K562 (cell line): Measurements from ENCODE around the gene MITF. TPM values are rescaled to one million over a fixed set of nuclear protein-coding genes. Genes with fewer than 3 reads are reported as not detected.

ENCODE experiments used
- ATAC-seq: fragments of 200-7000 bp; cut with Tn5 transposase; 3 replicates; pipeline ENCODE4 v1.9.1; 2020; ENCODE audit warnings: moderate library complexity
- BruUV-seq: library from RNA; stranded (reverse); fragments of 400-500 nt; replicated peaks from 2 replicates; lab custom pipeline; 2021; lab: Mats Ljungman, UMichigan
- CTCF ChIA-PET: fragments of 300-600 bp; formaldehyde crosslinking; extraction: SDS; loops from one replicate; lab custom pipeline; 2021; ENCODE audit warnings: low intra/inter-chr PET ratio; lab: Yijun Ruan, JAX
- POLR2A ChIA-PET: fragments of 300-600, 350-650 bp; sonication (Branson Sonifier 250); formaldehyde crosslinking; extraction: SDS; loops from one replicate; lab custom pipeline; 2021; ENCODE audit warnings: antibody characterized with exemption, inconsistent platforms; lab: Yijun Ruan, JAX
- DNase-seq, 4 experiments: peaks; one replicate each; pipeline versions ENCODE4 v3.0.0 to v3.0.0-alpha.2; 2011 to 2018; ENCODE audit warnings: low spot score in 3 of 4, mixed read lengths in 3 of 4; ENCODE audit errors: extremely low read depth in 1 of 4
- FAIRE-seq: peaks from 2 replicates; lab custom pipeline; 2011; peaks lifted over from hg19 to GRCh38; lab: Jason Lieb, UNC
- H2AFZ ChIP-seq: 2 replicates; pipeline ENCODE4 v1.6.0; 2011; ENCODE audit warnings: low read depth, low read length, control low read depth, inconsistent platforms
- H3K27ac ChIP-seq: fragments of 200-600 bp; 3 replicates; pipeline ENCODE4 v1.8.0; 2011; ENCODE audit warnings: low read depth, mild to moderate bottlenecking, control low read depth, inconsistent platforms, low read length, moderate library complexity, mixed read lengths; ENCODE audit errors: extremely low read depth
- H3K27me3 ChIP-seq, 2 experiments: fragments of 300-600 bp in 1 of 2; 2 replicates in 1 of 2; 3 replicates in 1 of 2; pipeline versions ENCODE4 v1.6.0 to v1.8.0; 2011; ENCODE audit warnings: inconsistent platforms in 2 of 2, low read length in 2 of 2, mild to moderate bottlenecking in 1 of 2, mixed read lengths in 1 of 2, moderate library complexity in 1 of 2; ENCODE audit not compliant: control insufficient read depth in 2 of 2, insufficient read depth in 2 of 2
- H3K36me3 ChIP-seq: fragments of 300-600 bp; 3 replicates; pipeline ENCODE4 v1.8.0; 2011; ENCODE audit warnings: mild to moderate bottlenecking, low read length, inconsistent platforms; ENCODE audit not compliant: control insufficient read depth, insufficient read depth
- H3K4me1 ChIP-seq, 2 experiments: fragments of 200-600 bp in 1 of 2; replicated peaks in 1 of 2; 2 replicates in 1 of 2; 3 replicates in 1 of 2; pipeline versions ENCODE4 v1.5.1 to v1.8.0; 2011; ENCODE audit warnings: inconsistent platforms in 2 of 2, low read length in 2 of 2, mild to moderate bottlenecking in 1 of 2, mixed read lengths in 1 of 2, moderate library complexity in 1 of 2; ENCODE audit not compliant: control insufficient read depth in 2 of 2, insufficient read depth in 2 of 2
- H3K4me2 ChIP-seq: 2 replicates; pipeline ENCODE4 v1.6.1; 2011; ENCODE audit warnings: low read length, control low read depth, inconsistent platforms, mixed read lengths; ENCODE audit not compliant: insufficient read depth
- H3K4me3 ChIP-seq: fragments of 200-600 bp; sonication (generic), shearing (Covaris generic); 2 replicates; pipeline ENCODE4 v1.5.1; 2016; ENCODE audit warnings: control low read depth, inconsistent platforms
- H3K79me2 ChIP-seq: fragments of 200-600 bp; 3 replicates; pipeline ENCODE4 v1.8.0; 2011; ENCODE audit warnings: low read length, inconsistent platforms; ENCODE audit not compliant: control insufficient read depth, insufficient read depth
- H3K9ac ChIP-seq, 2 experiments: 2 replicates each; pipeline versions ENCODE4 v1.6.0 to v1.6.1; 2011; ENCODE audit warnings: low read depth in 2 of 2, low read length in 2 of 2, control low read depth in 1 of 2, inconsistent platforms in 1 of 2, mild to moderate bottlenecking in 1 of 2, mixed read lengths in 1 of 2; ENCODE audit not compliant: insufficient read depth in 1 of 2
- H3K9me1 ChIP-seq: one replicate; pipeline ENCODE4 v1.6.0; 2011; ENCODE audit warnings: inconsistent platforms, mild to moderate bottlenecking, low read length, moderate library complexity; ENCODE audit not compliant: control insufficient read depth, insufficient read depth
- H3K9me3 ChIP-seq: replicated peaks from 2 replicates; pipeline ENCODE4 v1.5.1; 2011; ENCODE audit warnings: low read depth, low read length, inconsistent platforms; ENCODE audit not compliant: control insufficient read depth, insufficient read depth
- H4K20me1 ChIP-seq: replicated peaks from 2 replicates; pipeline ENCODE4 v1.6.1; 2011; ENCODE audit warnings: low read length, inconsistent platforms, mixed read lengths; ENCODE audit not compliant: control insufficient read depth, insufficient read depth
- ARID3B ChIP-seq: fragments of 250-450 bp; sonication (Bioruptor Pico); IDR thresholded peaks from 2 replicates; pipeline ENCODE4 v1.4.0; 2020; ENCODE audit warnings: borderline replicate concordance
- E2F4 ChIP-seq: sonication (generic); formaldehyde crosslinking; IDR thresholded peaks from 2 replicates; pipeline ENCODE4 v1.8.0; 2022; ENCODE audit warnings: mild to moderate bottlenecking, low read depth, missing genetic modification reagents
- ELF1 ChIP-seq: fragments of 200-800 bp; sonication (Bioruptor generic); IDR thresholded peaks from 2 replicates; pipeline ENCODE4 v1.6.1; 2016; ENCODE audit warnings: missing genetic modification characterization, missing compliant biosample characterization
- FUS ChIP-seq: fragments of 200-400 bp; formaldehyde crosslinking; optimal IDR thresholded peaks from 2 replicates; pipeline ENCODE3; 2017; ENCODE audit warnings: low read depth, low read length
- GTF2A2 ChIP-seq: IDR thresholded peaks from 2 replicates; pipeline ENCODE4 v1.6.1; 2016; ENCODE audit warnings: mild to moderate bottlenecking, missing genetic modification characterization, missing compliant biosample characterization
- HDAC3 ChIP-seq: fragments of 450-650 bp; IDR thresholded peaks from 2 replicates; pipeline ENCODE4 v1.6.1; 2018; ENCODE audit warnings: borderline replicate concordance, mild to moderate bottlenecking, moderate library complexity; ENCODE audit not compliant: partially characterized antibody
- HINFP ChIP-seq: fragments of 450-650 bp; conservative IDR thresholded peaks from 2 replicates; pipeline ENCODE4 v1.6.1; 2016; ENCODE audit warnings: missing genetic modification characterization, low read depth, mild to moderate bottlenecking, control low read depth, missing compliant biosample characterization
- ILF3 ChIP-seq: fragments of 450-650 bp; IDR thresholded peaks from 2 replicates; pipeline ENCODE4 v1.6.1; 2018; ENCODE audit warnings: antibody characterized with exemption, mild to moderate bottlenecking, moderate library complexity, borderline replicate concordance
- MYNN ChIP-seq, 2 experiments: sonication (generic); formaldehyde crosslinking in 1 of 2; IDR thresholded peaks; 2 replicates each; pipeline versions ENCODE4 v1.5.0 to v1.6.1; 2016 to 2020; ENCODE audit warnings: antibody characterized with exemption in 1 of 2, missing genetic modification reagents in 1 of 2
- NFRKB ChIP-seq: fragments of 450-650 bp; IDR thresholded peaks from 2 replicates; pipeline ENCODE4 v1.6.1; 2016; ENCODE audit warnings: low read depth
- NR2C1 ChIP-seq, 2 experiments: fragments of 450-650 bp; IDR thresholded peaks; 2 replicates each; pipeline ENCODE4 v1.6.1; 2017; ENCODE audit warnings: mild to moderate bottlenecking in 2 of 2, antibody characterized with exemption in 1 of 2, inconsistent platforms in 1 of 2, missing compliant biosample characterization in 1 of 2, missing genetic modification characterization in 1 of 2
- PHB ChIP-seq: fragments of 250-450 bp; sonication (Bioruptor Pico); IDR thresholded peaks from 2 replicates; pipeline ENCODE4 v1.5.0; 2021
- RNF2 ChIP-seq: sonication (generic); IDR thresholded peaks from 2 replicates; pipeline ENCODE4 v1.6.1; 2016
- THRA ChIP-seq: fragments of 450-650 bp; IDR thresholded peaks from 2 replicates; pipeline ENCODE4 v1.6.1; 2017; ENCODE audit warnings: mild to moderate bottlenecking, moderate library complexity
- TRIM24 ChIP-seq, 2 experiments: fragments of 450-650 bp; IDR thresholded peaks; 2 replicates each; pipeline ENCODE4 v1.6.1; 2016
- ZFP91 ChIP-seq: sonication (generic); formaldehyde crosslinking; IDR thresholded peaks from 2 replicates; pipeline ENCODE4 v1.8.0; 2022; ENCODE audit warnings: mild to moderate bottlenecking, missing genetic modification reagents
- ZNF696 ChIP-seq: fragments of 250-450 bp; sonication (Bioruptor Pico); conservative IDR thresholded peaks from 2 replicates; pipeline ENCODE4 v1.4.0; 2020; ENCODE audit warnings: mild to moderate bottlenecking, moderate library complexity
- WGBS: fragments of 100-300 bp; shearing (Covaris generic); methylation state at CpG from one replicate; pipeline ENCODE4 v1.1.6; 2016; ENCODE audit warnings: low coverage, mixed read lengths; ENCODE audit not compliant: insufficient coverage; ENCODE audit errors: missing lambda C conversion rate; 5-methylcytosine and 5-hydroxymethylcytosine counted together
- in situ Hi-C: fragments of 300-500 bp; cut with MboI; formaldehyde crosslinking; loops from 4 replicates; pipeline ENCODE4 v1.15.0; 2018; ENCODE audit warnings: inconsistent platforms, mixed read lengths
- intact Hi-C: fragments of 100-400 bp; cut with micrococcal nuclease; formaldehyde crosslinking; loops from 2 replicates; pipeline ENCODE4 v1.14.2; 2022
- polyA plus RNA-seq, 8 experiments: library from polyadenylated mRNA; depleted of rRNA in 4 of 8; stranded (reverse) in 5 of 8; unstranded in 3 of 8; fragments of >200 nt; fragmentation: Nextera tagmentation in 2 of 8; fragmentation: Illumina TruSeq in 1 of 8; extraction: Ambion mirVana in 2 of 8; extraction: Trizol in 1 of 8; gene quantifications; 2 replicates each; pipeline versions ENCODE4 v1.2.1 to v1.2.3, GENCODE V29; 2011 to 2014; ENCODE audit warnings: inconsistent platforms in 1 of 8, missing spikeins in 1 of 8
- total RNA-seq, 7 experiments: library from RNA; depleted of rRNA in 6 of 7; stranded (reverse); fragments of >200 nt in 6 of 7; fragmentation: Illumina TruSeq in 2 of 7; extraction: Trizol in 2 of 7; gene quantifications; 2 replicates each; pipeline versions ENCODE4 v1.2.1 to v1.2.3, GENCODE V29; 2011 to 2021; ENCODE audit warnings: low replicate concordance in 1 of 7

Gene MITF
- total and polyA plus RNA-seq, 9 of the 15 experiments (the other 6 are each of a cell fraction or from before 2014, with no cell fraction given) = 5.6 to 14.9 (median 11.1) TPM

GRCh38 chr3:69959581-69959980, 220.3 kb downstream of the MITF start:
- H3K27ac ChIP-seq = no peak overlapping the region
- no peak overlapping the region for H3K4me3 ChIP-seq
- ATAC-seq (no peak), DNase-seq (no peak), FAIRE-seq (no peak)
- in situ Hi-C loops = no loop called here
- H3K36me3 ChIP-seq = peaks cover 23% of the 10 kb centered on the region; the same call in 2 of the 3 replicates
- intact Hi-C loops = no loop called here
- BruUV-seq = no TSS peak
- H2AFZ ChIP-seq = no peak overlapping the region
- H3K79me2 ChIP-seq = no peaks in the 10 kb centered on the region
- 89% methylated on average over 7 of the region's 7 CpGs for WGBS
- no peak overlapping the region for H3K4me2 ChIP-seq
- CTCF ChIA-PET = no interaction called here
- no peaks in the 10 kb centered on the region for H4K20me1 ChIP-seq
- H3K27me3 ChIP-seq = no peaks in the 10 kb centered on the region
- no peaks in the 10 kb centered on the region for H3K4me1 ChIP-seq
- H3K9me3 ChIP-seq = no peaks in the 10 kb centered on the region
- POLR2A ChIA-PET = no interaction called here
- H3K9ac ChIP-seq = no peak overlapping the region
- H3K9me1 ChIP-seq = peaks cover 5% of the 10 kb centered on the region
- TF ChIP-seq HINFP (tag) (no peak), ILF3 (no peak), RNF2 (no peak), THRA (no peak), ZNF696 (CRISPR knock-in tag) (no peak), ARID3B (no peak), TRIM24 (IDR thresholded peaks at IDR 0.05) (no peak), NFRKB (no peak), PHB (CRISPR knock-in tag) (no peak), E2F4 (CRISPR knock-in tag) (no peak), HDAC3 (no peak), GTF2A2 (tag) (no peak), FUS (no peak), ZFP91 (CRISPR knock-in tag) (no peak), NR2C1 (IDR thresholded peaks at IDR 0.05) (no peak), NR2C1 (tag; IDR thresholded peaks at IDR 0.05) (no peak), ELF1 (tag) (no peak), MYNN (IDR thresholded peaks at IDR 0.05) (no peak), MYNN (CRISPR knock-in tag; IDR thresholded peaks at IDR 0.05) (no peak)
